Measurements from ENCODE around the gene PTPRN2.

PTPRN2 gene

DNA sequence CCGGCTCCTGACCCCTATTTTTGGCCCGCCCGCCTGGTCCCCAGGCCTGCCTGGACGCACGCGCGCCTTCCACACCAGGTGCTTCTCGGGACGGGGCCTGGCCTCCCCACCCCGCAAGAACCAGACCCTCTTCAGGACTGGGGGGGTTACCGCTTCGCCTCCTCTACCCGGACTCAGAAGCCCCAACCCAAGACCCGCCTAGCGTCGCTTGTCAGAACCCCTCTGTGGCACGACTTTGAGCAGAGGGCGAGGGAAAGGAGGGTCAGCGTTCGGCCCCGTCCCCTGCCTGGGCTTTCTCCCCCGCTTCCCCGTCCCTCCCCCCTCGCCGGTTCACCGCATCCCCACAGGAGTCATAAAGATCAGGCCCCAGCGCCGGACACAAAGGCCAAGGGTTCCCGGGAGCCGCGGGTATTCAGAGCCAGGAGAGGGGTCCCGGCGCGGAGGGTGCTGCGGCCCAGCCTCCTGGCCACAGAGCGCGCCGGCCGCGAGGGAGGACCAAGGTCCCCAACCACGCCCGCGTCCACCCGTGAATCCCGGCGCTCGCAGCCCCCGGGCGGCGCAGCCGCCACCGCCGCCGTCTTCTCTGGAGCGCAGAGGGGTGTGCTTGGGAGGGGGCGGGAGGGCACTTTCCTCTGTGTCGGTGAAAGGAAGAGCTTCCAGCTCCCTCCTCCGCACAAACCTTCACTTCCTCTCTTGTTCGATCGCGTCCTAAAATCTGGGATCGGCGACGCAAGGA, 898.9 kb downstream of the PTPRN2 start:
- no peak for DNase-seq

DNA sequence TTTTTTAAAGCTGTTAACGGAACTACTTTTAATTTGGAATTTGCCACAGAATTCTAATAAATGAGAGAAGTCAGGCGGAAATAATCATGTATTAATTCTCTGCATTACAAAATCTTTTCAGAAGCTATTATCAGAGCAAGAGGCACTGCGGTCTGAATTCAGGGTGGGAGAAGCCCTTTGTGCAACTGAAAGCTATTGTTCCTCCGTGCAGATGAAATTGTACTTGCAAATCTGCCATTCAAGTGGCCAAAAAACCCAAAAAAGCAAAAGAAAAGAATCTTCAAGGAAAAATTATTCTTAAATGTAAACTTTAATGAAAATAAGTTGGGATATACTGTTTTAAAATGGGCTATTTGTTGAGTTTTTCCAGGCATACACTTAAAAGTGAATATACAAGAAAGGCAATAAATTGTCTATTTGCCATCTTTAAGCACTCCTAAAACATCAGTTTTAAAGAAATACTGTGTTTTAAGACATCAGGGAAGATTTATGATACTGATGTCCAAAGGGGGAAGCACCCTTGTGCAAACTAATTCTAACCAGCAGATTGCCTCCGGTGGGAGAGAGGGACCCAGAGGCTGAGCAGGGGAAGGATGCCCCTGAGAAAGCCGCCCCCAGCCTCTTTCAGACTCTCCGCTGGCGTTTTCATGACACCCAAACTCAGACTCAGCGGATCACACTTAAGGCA, 899.6 kb downstream of the PTPRN2 start:
- no peak for DNase-seq

DNA sequence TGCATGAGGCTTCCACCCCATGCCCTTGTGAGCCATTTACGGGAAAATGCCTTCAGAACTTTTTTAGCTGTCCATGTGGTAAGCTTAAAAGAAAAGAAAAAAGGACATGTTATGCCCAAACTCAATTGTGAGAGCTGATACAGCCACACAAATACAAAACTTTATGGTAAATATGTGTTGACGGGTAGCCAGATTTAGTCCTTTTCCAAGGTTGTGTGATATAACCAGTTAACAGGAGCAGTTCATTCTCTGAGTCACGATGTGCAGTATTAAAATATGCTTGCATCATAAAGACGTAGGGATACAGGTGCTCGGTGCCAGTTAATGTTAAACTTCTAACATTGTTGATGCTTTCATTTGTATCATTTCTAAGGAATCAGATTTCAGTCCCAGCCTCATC, 900.5 kb downstream of the PTPRN2 start:
- no peak for DNase-seq

DNA sequence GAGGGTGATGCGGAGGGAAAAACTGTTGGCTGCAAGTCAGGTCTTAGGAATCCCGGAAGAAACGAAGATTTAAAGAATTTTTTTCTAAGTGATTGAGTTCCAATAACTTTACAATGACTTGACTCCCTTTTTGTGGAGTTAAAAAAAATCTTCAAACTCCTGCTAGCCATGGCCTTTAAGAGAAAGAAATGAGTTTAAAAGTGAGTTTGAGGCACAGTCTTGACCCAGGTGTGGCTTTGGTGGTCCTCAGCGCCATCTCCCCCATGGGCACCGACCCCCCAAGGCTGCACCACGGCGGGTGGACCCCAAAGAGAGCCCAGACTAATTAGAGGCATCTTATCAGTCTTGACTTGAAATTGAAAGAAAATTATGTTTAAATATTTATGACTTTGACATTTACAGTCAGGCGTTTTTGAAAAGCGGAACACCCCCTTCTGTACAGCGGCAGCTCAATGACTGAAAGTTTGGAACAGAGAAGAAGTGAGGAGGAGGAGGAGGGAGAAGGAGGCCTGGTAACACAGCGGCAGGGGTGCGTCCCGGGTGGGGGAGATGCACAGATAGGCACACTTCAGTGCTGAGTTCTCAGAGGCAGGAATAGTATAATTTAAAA, 901.2 kb downstream of the PTPRN2 start:
- no peak for DNase-seq

DNA sequence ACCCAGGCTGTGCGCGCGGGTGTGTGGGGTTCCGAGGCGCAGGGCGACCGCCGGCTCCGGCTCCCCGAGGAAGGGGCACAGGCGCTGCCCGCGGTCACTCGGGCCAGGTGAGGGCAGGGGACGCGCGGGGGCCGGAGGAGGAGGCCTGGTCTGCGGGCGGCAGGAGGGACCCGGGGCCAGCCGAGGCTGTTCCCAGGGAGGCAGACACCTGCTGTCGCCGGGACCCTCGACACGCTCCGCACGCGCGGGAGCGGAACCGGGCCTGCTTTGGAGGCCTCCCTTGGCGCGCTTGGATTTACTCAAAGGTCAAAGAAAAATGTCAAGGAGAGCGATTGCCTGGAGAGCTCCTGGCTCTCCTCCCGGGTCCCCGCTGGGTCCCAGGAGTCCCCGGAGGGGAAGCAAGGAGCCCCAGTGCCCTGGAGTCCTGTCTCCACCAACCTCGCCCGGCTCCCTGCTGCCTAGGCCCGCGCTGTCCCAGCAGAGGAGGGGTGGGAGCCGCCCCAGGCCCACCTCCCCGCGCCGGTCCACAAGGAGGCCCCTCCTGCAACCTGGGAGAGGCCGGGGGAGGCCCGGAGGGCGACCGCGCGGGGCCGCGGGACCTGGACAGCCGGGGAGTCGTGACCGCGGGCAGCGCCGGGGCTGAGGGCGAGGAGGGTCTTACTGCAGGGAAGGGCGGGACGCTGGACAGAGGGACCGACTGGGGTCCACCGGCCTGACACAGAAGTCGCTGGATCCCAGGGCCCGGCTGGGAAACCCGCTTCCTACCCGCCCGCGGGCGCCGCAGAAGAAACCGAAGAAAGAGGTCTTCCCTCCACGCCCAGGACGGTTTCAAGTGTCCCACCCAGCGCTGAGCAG, 902.0 kb downstream of the PTPRN2 start:
- DNase-seq: no peak

DNA sequence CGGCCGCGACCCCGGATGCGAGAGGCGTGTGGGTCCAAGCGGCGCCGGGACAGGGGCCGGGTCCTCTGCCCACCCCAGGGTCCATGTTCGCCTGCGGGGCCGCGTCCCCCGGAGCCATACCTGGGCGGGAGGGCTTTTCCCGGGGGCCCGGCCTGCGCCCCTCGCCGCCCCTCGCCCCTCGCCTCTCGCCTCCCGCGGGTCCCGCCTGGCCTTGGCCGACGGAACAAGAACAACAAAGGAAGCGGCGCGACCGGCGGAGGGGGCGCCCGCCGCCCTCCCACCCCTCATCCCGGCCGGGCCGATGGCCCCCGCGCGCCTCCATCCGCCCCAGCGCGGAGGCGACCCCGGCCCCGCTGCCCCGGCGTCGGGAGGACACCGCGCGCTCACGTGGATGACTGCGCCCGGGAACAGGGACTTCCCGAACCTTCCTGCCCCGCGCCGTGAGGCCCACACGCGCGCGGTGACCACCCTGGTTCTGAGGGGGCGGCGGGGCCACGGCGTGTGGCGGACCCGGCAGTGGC, 902.7 kb downstream of the PTPRN2 start:
- DNase-seq: no peak

DNA sequence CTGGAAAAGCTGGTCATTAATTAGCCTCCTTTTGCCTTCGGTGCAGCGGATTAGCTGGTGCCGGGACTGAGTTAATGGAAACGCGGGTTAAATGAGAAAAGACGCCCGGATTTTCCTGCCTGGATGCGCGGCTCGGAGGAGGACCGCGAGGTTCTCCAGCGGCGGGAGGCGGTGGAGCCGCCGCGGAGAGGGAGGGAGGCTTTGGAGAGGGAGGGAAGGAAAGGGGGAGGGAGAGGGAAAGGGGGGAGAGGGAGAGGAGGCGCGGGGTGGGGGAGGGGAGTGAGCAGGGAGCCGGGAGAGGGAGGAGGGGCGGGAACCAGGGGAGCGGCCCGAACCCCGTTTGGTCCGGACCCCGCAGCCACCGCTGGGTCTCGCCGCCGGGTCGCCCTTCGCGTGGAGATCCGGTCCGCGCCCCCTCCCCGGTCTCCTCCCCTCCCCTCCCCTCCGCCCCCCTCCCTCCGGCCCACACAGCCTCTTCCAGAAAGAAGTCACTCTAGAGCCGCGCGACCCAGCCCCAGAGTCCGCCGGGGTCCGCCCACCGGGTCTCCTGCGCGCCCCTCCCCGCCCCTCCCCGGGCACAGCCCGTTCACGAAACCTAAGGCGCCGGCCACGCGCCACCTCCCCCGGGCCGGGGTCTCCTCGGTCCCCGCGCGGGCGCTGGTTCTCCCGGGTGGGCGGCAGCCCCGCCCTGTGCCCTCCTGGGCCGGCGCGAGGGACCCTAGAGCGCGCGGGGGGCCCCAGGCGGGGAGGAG, 903.3 kb downstream of the PTPRN2 start:
- DNase-seq: no peak

DNA sequence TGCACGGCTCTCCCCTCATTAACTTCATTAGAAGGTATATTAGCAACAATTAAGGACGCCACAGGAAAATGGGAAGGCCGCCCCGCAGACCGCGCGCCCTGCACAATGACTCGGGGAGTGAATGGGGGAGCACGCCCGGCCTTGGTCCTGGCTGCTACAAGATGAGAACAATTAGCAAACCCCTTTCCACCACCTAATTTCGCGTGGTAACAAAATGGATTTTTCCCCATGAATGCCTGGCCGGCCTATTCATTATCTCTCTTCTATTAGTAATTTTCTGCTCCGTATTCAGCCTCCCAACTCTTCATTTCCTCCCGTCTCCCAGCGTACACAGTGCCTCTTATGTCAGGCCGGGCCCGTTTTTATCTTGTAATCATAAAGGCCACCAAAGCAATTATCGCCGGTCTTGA, 903.9 kb downstream of the PTPRN2 start:
- no peak for DNase-seq

DNA sequence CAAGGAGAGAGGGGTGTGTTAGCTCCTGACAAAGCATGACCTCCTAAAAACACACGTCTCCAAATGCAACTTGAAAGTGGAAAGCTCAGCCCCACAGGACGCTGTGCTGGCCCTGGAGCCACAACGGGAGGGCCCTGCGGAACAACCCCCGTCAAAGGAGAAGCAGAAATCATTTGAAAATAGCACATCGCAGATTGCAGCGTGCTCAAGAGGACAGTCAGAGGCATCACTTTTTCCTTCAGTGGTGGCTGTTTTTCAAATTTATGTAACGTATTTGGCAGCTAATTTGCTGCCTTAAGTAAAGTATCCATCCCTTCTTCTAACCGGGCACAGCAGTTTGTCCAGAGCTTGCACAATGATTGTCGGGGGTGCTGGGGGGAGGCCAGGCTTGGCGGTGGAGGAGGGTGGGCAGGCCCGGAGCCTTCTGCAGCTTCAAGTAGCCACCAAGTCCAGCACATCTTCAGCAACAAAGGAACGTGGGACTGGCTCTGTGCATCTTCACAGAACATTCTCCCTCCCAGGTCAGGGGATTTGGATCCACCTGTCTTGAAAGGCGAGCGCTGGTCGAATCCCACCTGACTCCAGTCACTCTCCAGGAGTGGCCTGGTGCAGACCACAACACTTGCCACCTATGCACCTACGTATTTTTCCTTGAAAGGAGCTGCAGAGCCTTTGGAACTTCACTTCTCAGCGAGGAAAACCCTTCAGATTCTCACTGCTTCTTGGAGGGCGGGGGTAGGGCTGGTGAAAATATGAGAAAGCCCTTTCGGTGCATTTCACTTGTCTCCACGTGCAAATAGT, 904.5 kb downstream of the PTPRN2 start:
- no peak for DNase-seq

DNA sequence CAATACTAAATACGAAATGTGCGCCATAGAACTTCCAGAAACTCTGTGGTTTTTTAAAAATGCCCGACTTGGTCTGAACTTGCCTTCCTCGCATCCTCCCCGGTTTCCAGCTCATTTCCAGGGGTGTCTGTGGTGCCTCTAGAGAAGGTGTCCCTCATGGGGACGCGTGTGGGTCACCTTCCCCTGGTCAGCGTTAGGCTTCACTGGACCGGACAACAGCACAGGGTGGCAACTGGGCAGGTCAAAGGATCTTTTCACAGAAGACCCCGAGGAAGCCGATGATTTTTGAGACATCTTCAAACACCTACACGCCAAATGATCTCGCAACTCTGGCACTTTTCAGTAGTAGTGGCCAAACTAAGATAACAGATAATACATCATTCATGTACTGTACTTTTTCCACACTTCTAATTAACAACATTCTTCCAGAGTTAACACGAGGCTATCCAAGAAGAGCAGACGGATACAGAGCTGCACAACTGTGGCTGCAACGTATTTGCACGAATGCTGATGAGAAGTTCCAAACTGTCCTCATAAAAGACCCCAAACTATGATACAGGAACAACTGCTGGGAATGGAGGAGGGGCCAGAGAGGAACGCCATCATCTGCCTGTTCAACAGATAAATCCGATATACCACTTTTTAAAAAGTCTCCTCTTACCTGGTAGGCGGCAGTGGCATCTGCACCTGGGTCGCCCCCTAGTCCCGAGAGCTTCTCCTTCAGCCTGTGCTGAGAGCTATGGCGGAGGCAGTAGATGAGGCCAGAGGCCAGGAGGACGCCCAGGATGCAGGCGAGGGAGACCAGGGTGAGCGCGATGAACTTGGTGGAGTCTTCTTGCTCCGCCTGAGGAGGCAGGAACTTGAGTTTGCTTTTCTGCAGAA, 905.3 kb downstream of the PTPRN2 start:
- DNase-seq: no peak

DNA sequence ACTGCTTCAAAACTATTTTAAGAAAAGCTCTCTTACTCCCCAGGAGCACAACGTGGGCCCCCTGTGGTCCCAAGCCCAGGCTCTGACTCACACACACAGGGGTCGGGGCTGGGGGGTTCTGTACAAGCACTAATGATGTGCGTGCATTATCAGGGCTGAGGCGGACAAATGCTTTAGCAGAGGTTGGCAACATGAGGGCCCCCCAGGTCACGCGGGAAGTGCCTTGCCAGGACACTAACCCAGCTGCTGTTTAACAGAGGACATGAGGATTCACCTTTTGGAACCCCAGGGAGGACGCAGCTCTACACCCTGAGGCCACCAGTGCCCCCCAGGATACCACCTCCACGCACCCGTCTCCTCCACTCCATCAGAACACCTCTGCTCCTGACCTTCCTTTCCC, 908.0 kb downstream of the PTPRN2 start:
- no peak for DNase-seq

DNA sequence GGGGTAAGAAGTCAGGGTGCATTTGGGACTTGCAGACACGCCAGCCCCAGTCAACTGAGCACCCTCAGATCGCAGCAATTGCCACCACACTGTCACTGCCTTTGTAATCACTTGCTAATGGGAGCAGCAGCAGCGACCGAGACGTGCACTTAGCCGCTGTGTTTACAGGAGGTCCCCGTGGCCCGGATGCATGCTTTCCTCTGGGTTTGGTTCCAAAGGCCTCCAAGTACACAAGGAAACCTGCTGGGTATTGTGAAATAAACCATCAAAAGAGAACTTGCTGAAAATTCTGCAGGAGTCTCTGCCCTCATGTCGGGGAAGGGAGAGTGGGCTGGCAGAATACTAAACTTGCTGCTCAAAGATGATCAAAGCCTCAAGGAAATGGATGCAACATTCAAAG, 909.1 kb downstream of the PTPRN2 start:
- no peak for DNase-seq

DNA sequence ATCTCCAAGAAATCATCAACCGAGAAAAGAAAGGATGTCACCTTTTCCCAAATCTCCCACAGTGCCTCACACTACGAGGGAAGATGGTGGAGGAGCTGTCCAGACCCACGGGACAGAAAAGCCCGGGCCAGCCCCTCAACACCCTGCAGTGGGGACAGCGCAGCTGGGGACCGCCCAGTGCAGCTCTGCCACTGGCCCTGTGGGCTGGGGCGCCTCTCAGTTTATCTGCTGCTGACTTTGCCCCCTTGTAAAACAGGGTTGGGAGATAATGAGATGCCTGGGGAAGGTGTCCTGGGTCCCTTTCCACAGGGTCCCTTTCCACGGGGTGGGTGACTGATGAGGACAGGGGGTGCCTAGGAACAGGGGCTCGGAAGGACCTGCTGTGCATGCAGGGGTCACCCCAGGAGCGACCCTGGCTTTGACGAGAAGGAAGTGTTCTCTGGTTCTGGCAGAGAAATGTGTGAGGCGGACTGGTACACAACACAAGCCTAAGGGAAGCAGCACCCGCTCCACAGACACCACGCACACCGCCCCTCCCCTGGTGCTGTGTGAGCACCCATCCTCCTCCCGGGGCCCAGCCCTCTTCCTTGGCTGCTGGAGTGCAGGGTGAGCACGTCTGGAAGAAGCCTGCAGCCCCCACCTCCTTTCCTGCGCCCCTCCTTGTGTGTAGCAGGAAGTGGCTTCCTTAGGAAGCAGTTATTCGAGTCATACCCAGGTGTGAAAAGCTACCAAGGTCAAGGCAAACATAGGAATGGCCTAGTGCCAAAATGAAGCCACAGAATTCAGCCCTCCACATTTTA, 911.0 kb downstream of the PTPRN2 start:
- DNase-seq: no peak

DNA sequence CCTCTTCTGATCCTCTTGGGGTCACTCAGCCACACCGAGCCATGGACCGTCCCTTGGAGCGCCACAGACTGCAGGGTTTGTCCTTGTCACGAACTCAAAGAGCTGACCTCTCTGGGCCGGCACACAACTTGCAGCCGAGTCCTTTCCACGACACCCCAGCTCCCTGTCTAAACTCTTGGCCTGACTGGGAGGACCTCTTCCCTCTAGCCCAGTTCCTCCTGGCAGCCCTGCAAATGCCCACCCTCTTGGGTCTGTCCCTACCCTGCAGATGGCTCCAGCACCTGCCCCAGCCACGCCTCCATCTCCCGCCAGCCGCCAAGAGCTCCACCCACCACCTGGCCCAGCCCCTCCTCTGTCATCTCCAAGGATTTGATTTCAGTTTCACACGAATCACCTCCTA, 911.6 kb downstream of the PTPRN2 start:
- DNase-seq: no peak

DNA sequence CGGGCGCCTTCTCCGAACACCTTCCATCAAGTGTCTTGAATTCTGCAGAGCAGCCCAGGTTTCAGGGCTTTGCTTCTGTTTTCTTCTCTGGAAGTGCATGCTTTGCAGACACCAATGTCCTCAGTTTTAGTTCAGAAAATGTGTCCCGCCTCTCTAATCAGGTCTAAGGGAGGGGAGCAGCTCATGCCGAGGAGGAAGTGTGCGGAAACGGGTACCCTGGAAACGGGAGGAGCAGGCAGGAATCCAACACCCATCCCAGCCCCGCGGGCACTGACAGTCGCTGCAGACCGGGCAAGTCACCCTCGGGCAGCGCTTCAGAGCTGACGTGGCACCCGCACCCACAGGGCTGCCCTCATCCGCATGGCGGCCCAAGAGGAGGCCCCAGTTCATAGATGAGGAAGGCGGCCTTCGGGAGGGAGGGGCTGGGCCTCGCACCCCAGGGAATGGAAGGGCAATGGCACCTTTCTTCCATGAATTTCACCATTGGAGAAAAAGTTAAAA, 912.1 kb downstream of the PTPRN2 start:
- DNase-seq: no peak

DNA sequence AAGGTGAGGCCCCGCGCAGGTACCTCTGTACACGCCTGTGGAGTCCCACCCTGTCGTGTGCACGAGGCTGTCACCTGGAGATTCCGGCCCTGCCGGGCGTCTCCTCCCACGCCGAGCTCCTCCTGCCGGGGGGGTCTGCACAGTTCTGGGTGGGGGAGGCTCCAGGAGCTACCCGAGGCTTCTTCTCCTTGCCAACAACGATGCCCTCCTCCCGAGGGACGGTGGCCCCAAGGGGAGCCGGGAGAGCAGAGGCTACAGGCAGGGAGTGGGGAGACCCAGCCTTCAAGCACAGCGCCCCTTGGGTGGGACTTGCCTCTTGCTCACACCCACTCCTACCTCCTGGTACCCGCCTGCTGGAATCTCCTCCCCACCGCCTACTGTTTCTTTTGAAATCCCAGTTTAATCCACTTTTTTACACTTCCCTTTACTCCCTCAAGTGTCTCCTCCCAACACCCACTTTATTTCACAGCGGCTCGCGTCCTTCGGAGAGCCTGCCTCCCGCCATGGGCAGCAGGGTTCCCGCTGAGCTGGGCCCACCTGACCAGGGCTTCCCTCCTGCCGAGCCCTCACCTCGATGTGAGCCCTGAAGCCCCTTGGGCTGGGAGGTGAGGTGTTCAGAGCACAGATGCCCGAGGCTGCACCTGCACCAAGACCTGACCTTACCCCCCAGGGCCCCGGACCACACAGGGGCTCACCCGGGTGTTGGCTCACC, 912.8 kb downstream of the PTPRN2 start:
- no peak for DNase-seq

DNA sequence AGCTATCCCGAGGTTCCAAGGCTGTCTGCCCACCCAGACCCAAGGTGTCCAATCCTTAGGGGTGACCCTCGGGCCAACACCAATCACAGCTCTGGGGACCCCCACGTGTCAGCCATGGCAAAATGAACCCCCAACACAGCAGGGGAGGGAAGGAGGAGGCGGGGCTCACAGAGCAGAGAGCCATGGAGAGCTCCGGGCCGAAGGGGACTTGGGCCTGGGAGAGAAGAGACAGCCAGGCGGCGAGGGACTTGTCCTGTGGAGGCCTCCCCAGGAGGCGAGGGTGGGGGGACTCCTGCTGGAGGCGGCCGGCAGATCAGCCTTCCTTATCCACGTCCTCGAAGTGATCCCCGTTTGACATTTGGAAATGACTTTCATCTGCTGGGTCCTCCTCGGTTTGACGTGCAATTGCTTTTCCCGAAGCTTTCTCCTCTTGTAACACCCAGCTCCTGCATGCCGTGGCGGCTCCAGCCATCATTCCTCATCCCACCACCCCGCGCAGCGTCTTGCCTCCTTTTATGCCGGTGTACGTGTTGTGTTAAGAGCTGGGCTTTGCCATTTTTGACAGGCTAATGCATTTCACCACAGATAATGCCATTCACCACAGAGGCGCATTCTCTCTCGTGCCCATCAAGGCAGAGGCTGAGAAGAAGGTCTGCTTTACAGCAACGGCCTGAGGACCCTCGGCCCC, 913.5 kb downstream of the PTPRN2 start:
- no peak for DNase-seq

DNA sequence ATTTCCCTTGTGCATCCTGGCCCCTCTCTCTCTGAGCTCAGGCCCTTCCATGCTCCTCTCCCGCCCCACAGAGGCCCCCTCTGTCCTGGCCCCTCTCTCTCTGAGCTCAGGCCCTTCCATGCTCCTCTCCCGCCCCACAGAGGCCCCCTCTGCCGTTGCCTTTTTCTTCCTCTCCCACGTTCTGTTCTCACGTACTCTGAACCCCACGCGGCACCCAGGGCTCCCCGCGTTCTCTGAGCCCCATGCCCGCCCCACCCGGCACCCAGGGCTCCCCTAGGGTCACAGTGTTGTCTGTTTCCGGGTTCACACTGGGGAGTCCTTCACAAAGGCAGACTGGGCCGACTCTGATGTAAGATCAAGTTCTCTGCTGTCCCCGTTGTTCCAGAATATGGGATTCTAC, 914.0 kb downstream of the PTPRN2 start:
- DNase-seq: no peak
